Stimulated activated CD4-positive, alpha-beta T cell treated with anti-CD3 and anti-CD28 coated beads, Interleukin-1b, Interleukin-23, amount 100 ng/mL, for 48 hours (primary cell): Measurements from ENCODE around the gene CSPG5.

ENCODE experiments used
- DNase-seq: peaks from one replicate; pipeline ENCODE4 v3.0.0-alpha.2; 2020

CSPG5 gene

DNA sequence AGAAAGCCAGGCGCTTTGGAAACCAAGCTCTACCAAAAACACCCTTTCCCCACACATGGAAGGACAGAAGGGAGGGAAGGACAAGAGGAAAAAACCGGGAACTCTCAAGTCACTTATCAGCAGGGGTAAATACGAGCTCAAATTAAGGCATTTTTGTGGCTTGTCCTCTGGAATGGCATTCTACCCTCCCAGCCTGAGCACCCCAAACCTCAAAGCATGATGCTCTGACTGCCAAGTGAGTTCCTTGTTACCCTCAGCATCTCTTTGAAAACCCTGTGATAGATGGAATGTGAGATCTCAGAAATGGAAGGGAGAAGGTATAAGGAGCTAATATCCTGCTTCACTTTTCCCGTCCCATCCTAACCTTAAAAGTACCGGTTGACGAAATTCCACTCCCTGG lies 8.1 kb upstream of the CSPG5 start:
- no peak for DNase-seq

DNA sequence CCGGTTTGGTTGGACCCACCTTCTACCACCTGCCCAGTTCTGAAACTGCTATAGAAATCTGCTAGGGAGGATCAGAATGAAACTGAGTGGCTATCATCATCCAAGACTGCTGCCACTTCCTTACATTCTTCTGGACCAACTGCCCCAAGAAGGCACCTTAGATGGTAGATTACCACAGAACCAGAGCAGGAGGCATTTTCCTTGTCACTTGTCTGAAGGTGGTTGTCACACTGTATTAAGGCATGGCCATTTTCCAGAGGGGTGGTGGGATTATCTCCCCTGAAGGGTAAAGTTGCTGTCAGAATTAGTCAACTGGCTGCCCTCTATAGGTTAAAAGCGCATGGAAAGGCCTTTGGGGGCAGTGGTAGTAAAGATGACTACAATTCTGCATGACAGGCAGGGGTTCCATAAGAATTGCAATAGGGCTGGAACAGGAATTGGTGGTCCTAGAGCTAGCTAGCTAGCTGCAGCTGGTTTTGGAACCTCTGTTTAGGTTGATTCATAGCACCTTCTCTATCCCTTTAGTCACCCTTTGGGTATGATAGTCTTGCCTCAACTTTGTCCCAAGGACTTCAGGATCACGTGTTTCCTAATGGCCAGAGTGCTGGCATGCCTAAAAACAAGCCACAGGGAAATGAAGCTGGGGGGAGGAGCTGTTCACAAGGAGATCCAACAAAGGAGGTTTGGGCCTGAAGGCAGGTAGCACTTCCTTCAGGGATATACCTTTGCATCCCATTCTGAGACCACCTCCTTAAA lies 4.8 kb upstream of the CSPG5 start:
- DNase-seq = no peak

DNA sequence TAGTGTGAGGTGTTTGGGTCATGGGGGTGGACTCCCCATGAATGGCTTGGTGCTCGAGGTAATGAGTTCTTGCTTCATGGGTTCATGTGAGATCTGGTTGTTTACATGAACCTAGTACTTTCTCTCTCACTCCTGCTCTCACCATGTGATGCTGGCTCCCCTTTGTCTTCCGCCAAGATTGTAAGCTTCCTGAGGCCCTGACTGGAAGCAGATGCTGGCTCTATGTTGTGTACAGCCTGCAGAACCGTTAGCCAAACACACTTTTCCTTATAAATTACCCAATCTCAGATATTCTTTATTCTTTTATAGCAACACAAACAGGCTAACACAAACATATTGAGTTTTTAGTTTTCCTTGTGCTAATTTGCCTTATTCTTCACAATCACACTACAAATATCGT lies 3.2 kb upstream of the CSPG5 start:
- DNase-seq = no peak

DNA sequence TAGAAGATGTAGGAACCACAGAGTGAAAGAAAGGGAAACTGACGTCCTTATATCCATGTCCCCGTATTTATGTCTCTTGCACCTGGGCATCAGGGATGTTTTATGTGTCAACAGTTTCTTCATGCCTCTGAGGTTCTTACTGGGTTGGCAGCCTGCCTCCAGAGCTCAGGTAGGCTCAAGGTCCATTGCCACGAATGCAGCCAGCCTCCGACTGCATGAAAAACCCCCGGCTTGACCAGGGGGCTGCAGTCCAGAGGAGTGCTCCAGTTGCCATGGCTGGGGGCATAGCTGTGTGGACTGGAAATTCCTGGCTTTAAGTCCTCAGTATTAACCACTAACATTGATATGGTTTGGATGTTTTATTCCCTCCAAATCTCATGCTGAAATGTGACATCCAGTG lies 2.8 kb upstream of the CSPG5 start:
- DNase-seq = no peak

DNA sequence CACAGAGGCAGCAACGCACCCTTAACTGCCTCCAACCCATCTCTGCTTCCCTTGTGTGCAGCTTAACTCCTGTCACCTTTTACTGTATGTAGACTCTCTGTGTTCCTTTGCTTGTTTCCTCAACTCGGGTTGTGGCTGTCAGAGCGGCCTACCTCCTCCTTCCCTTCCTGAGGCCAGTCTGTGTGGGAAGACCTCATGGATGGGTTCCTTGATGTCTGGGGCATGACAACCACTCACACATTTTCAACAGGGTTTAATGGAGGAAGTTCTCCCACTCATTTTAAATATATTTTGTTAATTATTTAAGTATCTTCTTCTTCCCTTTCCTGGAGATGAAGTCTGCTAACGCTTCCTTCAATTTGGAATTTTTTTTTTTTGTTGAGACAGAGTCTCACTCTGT lies 1.8 kb upstream of the CSPG5 start:
- no peak for DNase-seq

DNA sequence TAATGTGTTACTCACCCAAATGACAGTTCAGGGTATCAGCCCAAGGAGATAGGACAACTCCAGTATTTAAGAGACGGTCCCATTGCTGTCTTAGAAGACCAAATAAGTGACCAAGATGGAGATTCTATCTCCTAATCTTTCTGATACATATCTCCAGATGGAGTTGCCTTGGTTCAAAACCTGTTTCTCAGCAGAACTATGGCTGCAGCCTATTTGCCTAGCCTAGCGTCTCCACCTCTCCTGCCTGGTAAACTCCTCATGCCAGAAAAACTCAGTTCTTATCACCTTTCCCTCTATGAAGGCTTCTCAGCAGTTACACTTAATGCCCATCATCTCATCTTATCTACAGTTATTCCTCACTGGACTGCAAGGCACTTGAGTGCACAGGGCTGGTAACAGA lies 1.2 kb upstream of the CSPG5 start:
- no peak for DNase-seq

DNA sequence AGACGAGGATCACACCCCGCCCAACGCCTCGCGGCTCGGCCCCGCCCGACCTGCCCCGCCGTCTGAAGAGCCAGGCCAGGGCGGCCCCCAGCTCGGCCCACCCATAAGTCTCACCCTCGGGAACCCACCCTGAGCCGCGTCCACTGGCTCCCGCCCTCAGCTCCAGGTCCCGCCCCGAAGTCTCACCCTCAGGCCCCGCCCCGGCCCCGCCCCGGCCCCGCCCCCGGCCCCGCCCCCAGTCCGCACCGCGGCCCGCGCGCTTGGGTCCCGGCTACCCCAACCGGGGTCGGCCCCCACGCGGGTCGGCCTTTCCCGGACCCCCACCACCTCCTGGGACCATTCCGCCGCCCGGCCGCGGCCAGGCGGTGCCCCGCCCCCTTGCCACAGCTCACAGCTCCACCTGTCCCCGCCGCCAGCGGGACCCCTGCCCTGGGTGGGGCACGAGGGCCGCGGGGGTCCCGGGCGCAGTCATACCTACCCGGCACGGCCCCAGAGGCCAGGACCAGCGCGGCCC lies 489 bp downstream of the CSPG5 start:
- peak; percentile 22 for DNase-seq

DNA sequence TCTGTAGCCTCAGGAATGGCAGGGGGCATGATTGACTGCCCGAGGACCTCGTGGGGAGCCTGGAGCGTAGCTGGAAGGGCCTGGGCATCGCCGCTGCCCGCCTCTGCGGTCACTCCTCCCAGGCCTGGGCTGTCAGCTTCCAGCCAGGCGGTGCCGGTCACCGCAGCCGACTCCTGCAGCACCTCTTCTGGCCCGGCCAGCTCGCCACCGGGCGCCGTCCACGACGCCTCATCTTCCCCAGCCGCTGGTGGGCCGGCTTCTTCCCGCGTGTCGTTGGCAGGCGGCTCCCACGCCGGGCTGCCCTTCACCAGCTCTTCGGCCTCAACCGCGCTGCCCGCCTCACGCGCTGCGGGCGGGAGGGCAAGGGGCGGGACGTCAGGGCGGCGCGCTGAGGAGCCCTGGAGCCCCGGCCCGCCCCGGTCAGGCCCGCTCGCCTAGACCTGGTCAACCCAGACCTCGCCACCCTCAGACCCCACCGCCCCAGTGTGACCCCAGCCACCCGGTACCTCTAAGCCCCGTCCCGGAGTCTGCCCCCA lies 1.0 kb downstream of the CSPG5 start:
- no peak for DNase-seq

DNA sequence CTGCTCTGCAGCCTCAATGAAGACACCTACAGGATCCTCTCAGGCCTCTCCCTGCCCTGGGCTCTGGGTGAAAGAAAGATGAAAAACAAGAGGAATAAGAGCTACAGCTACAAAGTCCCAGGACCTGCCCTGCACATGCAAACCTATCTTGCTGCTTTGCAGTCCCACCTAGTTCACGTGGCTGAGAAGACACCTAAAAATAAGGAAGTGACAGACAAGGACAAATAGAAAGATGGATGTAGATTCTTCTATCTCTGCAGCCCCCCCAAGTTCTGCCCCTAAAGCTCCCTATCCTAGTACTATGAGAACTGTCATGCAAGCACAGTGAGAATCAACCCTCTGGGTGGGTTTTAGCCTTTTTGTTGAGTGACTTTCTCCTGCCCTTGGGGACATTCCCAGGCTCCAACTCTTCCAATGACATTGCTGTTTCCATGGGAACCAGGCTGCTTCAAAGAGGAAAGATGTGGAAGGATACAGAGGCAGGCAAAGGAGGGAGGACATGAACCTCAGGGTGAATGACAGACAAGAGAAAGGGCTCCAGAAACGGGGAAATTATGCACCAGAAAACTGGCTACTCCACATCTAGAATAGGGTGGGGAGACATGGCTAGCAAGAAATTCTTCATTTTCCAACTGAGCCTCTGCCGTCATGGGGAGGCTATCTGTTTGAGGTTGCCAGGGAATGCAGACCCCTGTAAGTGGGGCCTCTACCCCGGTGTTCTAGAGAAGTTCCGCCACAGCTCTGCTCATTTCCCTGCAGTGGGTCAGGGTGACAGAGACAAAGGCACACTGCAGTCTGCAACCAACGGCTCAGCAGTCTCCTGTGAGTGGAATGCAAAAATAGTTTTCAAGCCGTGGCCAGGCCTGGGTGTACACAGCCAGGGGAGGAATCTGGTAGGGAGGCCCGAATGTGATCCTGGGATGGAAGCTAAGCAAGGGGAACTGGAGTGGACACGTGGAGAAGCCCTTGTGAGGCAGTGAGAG lies 5.2 kb downstream of the CSPG5 start:
- DNase-seq = no peak

DNA sequence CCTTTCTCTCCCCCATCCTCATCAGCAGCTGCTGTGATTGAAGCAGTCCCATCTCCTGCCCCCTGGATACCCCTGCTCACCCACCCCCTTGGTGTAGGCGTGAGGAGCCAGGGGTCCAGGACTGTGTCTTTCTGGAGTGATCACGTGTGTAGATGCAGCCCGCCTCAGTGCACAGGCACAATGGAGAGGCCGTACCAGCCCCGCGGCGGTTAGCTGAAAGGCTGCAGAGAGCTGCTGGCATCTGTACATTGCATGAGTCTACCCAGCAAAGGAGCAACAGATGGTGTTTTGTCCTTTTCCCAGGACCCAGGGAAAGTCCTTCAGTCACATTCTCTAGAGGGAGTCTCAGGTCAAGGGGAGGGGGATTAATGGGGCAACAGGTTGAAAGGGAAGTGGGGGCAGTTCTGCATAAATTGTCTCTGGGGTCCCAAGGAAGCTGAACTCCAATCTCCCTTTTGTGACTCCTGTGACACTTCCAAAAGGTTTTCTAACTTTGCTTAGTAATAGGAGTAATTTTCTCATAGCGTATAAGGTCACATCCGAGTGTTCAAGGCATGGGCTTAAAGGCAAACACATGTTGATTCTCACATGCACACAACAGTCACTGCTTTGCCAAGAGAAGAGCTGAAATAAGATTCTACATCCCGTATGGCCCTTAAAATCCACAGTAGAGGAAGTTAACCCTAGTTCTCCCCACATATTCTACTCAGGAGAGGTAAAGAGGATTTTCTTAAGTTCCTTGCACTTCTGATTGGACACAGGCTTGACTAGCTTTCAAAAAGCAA lies 7.1 kb downstream of the CSPG5 start:
- no peak for DNase-seq

DNA sequence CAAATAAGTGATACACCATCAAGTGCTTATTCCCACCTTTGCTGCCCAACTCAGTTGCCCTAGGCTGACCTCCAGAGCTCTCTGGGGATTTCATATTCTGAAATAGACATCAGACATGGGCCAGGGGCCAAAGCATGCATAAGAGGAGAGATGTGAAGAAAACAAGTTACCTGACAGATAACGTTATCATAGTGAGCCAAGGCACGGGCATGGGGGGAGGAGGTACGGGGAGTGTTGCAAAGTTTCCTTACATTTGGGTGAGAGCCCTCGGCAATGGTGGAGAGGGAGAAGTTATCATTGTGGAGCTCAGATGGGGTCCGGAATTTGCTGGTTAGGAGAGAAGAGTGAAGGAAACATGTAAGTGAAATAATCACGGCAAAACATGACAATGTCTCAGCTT lies 9.8 kb downstream of the CSPG5 start:
- no peak for DNase-seq

DNA sequence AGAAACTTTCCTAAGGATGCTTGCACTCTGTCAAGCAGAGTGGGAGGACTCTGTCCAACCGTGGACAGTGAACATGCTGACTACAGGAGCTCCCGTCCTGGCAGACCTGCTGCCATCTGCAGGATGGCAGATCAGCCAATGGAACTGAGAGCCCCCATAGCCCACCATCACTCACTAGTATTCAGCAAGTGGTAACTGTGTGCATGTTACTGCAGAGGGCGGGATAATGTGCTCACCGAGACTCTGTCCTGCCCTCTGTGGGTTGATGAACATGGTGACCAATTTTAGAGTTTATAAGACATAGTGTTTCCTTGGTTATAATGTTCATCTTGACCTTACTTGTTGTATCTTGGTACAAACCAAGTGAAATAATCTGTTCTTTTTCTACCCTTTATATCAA lies 11.5 kb downstream of the CSPG5 start:
- DNase-seq = no peak

DNA sequence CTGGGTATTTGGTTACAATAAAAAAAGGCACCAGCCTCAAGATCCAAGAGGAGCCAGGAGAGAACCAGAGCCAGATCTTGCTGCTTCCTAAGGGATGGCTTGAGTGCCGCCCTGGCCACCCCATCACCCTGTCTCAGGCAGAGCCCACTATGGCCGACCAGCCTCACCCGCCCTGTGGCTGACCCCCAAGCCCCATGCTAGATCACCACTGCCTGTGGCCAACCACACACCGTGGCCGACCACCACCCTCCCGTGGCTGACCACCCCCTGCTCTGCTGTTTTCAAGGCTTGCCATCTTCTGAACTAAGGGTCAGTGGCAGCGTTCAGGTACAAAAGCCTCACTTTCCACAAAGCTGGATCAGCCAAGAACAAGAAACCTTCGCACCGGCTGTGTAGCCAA lies 12.0 kb downstream of the CSPG5 start:
- no peak for DNase-seq

DNA sequence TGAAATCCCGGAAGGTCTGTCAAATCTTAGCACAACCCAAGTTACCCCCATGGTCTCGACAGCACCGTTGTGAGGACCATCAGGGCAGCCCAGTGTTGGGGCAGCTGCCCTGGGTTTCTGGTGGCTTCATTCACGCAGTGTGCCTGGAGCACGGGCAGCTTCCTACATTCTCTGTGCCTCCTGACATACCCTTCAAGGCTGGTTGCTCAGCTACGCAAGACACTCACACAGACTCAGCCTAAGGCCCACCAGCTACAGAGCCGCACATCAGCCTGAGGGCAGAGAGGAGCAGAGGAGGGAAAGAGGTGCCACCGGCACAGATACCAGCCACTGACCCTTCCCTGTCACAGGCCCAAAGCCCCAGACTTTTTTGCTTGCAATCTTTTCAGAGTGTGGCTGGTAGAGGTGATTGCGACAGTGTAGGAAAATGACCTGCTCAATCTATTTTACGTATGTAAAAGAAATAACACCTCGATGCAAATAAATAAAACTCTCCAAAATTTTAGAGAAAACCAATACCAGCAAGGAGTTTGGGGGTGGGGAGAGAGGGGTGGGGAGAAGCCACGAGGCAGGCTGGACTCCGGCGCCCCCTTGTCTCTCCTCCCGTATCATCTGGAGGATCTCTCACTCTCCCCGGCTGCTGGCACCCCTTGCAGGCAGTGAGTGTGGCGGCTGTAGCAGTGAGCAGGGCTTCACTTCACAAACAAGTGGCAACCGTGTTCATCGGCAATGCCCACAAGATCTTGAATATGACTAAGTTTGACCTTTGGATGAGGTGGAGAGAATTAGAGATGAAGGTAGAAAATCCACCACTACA lies 12.7 kb downstream of the CSPG5 start:
- no peak for DNase-seq

DNA sequence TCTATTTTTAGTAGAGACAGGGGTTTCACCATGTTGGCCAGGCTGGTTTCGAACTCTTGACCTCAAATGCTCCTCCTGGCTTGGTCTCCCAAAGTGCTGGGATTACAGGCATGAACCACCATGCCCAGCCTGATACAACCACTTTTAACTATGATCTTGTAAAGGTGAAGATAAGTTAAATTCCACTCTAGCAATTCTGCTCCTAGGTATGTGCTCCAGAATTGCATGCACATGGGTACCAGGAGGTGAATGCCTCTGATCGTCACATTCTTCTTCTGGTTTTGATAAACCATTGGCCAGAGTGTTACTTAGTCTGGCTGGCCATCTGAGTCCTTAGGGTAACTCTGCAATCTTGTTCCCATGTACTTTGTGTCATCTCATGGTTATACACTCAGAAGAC lies 22.3 kb downstream of the CSPG5 start:
- no peak for DNase-seq

DNA sequence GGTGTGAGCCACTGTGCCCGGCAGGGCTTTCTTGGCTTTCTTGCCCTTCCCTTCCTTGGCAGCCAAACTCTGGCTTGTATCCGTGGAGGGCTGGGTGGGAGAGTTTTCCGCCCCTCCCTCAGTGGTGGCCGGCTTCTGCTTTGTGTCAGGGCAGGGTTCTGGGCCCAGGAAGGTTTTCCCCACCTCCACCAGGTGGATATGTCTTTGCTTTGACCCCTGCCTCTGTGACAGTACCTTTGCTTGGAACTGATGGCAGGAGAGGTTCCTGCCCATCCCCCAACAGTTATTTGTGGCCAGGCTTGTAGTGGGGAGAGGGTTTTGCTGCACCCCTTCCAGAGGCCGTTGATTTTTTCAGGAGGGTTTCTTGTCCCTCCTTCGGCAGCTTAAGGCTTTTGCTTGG lies 24.3 kb downstream of the CSPG5 start:
- DNase-seq = no peak

DNA sequence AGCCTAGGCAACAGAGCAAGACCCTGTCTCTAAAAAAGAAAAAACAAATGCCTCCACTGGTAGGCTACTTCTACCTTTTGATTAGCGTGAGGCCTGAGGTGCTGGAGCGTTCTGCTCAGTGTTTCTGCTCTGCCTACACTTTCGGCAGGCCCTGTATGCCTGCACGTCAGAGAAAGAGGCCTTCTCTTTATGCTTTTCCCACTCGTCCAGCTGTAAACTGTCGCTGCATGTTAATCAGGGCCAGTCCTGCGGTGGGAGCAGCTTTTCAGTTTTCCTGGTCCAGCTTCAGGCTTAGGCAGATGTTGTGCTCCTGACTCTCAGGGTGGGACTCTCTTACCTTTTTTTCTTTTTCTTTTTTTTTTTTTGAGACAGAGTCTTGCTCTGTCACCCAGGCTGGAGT lies 25.3 kb downstream of the CSPG5 start:
- no peak for DNase-seq

DNA sequence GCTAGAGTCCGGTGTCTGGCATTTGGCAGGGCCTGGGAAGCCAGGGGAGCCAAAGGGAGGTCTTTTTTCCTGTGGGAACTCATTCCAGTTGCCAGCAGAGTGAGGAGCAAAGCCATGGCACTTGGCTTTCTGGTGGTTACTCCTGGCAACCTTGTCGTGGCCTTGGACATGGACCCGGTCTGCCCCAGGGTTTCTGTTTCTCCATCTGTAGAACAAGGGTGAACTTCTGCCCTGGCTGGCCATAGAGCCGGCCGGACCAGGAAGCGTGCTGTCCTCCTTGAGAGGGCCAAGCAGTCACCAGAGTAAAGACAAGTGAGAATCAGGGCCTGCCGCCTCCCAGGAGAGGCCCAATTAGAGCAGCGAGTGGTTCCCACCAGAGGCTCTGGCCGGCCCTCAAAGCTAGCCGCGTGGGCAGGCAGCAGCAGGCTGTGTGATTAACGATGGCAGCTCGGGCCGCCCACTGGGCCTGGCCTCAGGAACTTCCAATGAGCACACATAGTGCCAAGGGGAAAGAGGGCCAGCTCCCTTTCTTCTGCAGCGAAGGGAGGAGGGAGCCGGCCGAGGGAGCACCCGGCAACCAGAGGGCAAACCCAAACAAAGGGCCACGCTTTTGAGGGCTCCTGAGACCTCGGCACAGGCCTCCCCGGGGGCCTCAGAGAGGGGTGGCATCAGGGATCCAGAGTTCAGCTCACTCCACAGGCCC lies 36.0 kb downstream of the CSPG5 start:
- DNase-seq = no peak

DNA sequence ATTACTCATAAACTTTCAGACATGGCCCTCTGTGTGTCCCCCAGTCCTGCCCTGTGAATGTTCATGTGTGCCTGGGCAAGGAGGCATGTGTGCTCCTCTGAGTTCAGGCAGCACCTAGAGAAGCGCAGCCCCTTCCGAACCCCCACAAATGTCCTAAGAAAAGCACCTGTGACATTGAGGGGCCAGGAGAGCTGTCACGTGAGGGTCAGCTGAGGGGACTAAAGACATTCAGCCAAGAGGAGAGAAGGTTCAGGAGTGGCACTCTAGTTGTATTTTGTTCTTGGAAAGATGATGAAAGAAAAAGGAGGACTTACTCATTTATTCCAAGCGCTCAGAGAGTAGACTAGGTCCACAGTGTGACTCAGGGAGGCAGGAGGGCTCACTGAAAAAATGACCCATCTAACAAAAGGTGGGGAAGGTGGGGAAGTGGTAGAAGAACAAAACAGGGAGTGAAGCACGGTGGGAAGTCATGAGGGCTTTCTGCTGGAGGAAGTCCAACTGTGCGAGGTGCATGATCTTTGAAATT lies 37.0 kb downstream of the CSPG5 start:
- DNase-seq = no peak

DNA sequence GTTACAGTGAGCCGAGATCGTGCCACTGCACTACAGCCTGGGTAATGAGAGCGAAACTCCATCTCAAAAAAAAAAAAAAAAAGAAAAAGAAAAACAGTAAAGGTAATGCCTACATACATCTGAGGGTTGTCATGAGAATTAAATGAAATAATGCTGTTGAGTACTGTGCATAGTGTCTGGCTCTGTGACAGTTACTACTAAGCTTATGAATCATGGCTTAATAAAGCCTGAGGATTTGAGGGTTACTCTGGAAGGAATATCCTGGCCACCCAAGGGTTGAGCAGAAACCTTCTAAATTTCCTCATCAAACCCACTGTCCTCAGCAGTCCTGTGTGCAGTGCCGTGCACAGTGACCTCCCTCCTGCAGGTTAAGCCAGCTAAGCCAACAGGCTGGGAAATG lies 38.4 kb downstream of the CSPG5 start:
- no peak for DNase-seq

DNA sequence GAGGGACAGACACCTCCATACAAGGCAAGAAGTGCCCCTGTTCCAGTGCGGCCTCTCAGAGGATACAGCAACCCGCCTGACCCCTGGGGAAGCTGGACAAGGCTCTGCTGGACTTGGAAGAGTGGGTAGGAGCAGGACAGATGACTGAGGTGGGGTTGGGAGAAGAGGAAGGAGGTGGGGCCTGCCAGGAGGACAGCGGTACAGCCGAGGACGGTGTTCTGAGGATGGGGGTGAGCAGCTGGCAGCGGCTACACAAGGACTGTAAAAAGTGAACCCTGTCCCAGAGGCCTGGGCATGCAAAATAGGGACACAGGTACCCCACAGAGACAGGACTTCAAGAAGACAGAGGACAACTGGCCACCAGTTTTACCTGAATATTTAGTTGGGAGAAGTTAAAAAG lies 41.7 kb downstream of the CSPG5 start:
- DNase-seq = no peak
